AG09319 (cell line): ENCODE measurements around the gene ZNF652.

Source experiments
- DNase-seq: peaks from one replicate; pipeline ENCODE4 v3.0.0-alpha.2; 2010; ENCODE audit warnings: low read depth; ENCODE audit errors: extremely low read depth
- TF ChIP-seq, protein P1 (sequence below): IDR thresholded peaks from 2 replicates; pipeline ENCODE4 v1.5.1; 2011; ENCODE audit warnings: low read depth, mild to moderate bottlenecking, inconsistent platforms, low read length, moderate library complexity

The ZNF652 gene

DNA sequence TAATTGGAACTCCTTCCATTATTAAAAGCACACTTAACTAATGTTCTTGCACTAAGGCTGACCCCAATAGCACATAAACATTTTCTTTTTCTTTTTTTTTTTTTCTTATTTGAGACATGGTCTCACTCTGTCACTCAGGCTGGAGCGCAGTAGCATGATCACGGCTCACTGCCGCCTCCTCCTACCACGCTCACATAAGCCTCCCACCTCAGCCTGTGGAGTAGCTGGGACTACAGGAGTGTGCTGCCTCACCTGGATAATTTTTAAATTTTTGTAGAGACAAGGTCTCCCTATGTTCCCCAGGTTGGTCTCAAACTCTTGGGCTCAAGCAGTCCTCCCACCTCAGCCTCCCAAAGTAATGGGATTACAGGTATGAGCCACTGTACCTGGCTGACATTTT lies 1.2 kb upstream of the ZNF652 start:
- DNase-seq, result no peak
- TF ChIP-seq, protein P1, sequence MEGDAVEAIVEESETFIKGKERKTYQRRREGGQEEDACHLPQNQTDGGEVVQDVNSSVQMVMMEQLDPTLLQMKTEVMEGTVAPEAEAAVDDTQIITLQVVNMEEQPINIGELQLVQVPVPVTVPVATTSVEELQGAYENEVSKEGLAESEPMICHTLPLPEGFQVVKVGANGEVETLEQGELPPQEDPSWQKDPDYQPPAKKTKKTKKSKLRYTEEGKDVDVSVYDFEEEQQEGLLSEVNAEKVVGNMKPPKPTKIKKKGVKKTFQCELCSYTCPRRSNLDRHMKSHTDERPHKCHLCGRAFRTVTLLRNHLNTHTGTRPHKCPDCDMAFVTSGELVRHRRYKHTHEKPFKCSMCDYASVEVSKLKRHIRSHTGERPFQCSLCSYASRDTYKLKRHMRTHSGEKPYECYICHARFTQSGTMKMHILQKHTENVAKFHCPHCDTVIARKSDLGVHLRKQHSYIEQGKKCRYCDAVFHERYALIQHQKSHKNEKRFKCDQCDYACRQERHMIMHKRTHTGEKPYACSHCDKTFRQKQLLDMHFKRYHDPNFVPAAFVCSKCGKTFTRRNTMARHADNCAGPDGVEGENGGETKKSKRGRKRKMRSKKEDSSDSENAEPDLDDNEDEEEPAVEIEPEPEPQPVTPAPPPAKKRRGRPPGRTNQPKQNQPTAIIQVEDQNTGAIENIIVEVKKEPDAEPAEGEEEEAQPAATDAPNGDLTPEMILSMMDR, result no peak

- no peak for DNase-seq
Observed at GRCh38 chr17:49362723-49363117, 670 bp upstream of the ZNF652 start.

DNA sequence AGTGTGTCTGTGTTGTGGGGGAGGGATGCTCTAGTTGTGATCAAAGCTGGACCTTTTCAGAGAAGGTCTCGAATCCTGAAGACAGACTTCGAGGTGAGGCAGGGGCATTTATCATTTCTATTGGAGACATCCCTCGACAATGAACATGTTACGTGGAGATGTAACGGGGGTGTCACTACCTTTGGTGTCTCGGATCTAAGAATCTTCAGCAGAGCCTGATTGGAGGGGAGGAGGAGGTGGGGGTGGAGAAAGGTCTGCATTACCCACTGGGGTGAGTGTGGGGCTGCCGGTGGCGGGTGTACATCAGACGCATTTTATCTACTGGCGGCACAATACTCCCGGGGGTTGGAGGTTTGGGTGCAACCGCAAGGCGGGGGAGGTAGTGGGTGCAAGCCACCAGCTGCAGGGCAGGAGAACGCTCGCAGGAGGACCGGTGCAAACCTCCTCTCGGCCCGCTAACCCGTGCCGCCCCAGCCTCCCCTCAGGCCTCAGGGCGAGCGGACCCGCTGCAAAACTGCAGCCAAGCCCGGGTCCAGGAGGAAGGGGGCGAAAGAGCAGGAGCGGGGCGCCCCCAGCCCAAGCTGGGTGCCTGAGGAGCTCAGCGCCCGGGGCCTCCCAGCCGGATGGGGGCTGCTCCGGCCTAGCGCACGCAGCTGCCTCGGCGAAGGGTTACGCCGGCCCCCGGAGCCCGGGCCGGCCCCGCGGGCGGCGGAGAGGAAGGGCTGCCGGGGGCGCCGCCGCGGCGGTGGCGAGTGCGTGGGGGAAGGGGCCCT lies 735 bp downstream of the ZNF652 start:
- no peak for DNase-seq
- TF ChIP-seq, protein P1, result no peak

More at GRCh38 chr17:49362723-49363117, 670 bp upstream of the ZNF652 start:
- TF ChIP-seq, protein P1, result no peak

DNA sequence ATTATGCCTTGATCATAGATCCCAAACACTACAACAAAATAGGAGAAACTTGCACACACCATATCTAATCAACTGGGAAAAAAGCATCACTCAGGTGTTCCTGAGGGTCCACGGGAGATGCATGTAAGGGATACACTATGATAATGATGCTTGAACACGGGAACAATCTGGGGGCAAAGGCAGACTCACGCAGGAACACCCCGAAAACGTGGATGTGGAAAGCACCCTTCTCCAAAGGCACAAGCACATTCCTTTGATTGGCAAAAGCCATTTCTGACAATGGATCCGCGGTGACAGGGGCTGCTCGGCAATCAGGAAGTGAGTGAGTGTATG lies 1.3 kb downstream of the ZNF652 start:
- no peak for DNase-seq
- TF ChIP-seq, protein P1, result no peak

DNA sequence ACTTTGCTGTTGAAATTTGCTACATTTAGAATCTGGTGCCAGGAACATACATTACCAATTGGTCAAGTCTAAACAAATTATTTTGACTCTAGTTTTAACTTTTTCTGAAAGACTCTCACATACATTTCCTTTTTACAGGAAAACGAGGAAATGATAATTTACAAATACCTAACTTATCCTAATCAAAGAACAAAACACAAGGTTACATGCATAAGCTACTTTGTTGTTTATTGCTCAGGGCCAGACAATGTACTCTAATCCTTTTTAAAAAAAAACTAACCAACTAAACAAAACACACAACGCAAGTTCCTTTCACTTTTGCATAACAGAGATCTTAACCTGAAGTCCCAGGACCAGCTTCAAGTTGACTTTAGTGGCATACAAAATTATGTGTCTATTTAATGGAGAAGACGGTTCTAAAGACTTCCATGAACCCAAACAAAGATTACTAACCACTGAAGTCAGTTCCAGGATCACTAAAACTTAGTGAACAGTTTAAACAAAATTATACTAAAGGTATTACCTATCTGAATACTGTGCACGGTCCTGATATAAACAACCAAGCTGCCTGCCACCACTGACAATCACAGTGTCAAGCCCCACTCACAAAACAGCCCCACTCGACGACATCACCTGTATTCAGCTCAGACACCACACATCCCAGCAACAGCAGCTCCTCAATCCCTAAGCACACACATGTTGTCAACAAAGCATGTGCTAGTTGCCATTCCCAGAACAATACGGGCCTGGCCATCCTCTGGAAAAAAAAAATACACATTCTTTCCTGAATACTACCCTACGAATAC lies 1.9 kb downstream of the ZNF652 start:
- TF ChIP-seq, protein P1, result no peak
- no peak for DNase-seq

DNA sequence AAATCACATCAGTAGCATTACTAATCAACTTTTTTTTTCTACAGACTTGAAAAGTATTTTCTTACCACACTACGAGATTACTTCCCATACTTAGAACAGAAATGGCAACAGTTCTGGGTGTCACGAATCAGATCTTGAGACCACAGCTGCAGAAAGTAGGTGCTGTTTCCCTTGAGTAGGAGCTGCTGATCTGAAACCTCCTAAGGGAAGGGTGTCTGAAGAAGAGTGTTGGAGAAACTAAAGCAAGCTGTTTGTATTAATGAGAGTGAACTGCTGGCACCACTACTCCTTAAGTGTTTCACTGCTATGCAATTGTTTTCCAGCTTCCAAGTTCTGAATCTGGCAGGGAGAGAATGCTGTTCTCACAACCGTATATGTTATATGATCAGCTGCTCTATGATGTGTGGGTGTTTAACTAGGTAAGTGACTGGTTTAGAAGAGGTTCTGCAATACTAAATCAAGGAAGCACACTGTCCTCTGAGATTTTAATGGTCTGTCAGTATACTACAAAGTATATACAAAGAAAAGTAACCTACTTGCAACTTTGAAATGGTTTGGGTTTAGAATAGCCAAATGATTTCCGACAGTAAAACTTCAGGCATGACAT lies 3.3 kb downstream of the ZNF652 start:
- TF ChIP-seq, protein P1, result no peak
- DNase-seq, result no peak

GRCh38 chr17:49357516-49357915 lies 4.5 kb downstream of the ZNF652 start:
- TF ChIP-seq, protein P1, result no peak
- DNase-seq, result no peak
